HG03135 (cell line): ENCODE data around the gene NPRL2.
"Not testable (repeated sequence)": the region's sequence is repeated elsewhere in the genome, so short reads cannot be mapped to it uniquely, and the experiment has no call there.

Experiments
- ATAC-seq: cut with Tn5 transposase; IDR thresholded peaks from one replicate; pipeline ENCODE4 v1.9.1; 2021; ENCODE audit warnings: mild to moderate bottlenecking, moderate library complexity; ENCODE audit not compliant: unreplicated experiment

Gene NPRL2

DNA sequence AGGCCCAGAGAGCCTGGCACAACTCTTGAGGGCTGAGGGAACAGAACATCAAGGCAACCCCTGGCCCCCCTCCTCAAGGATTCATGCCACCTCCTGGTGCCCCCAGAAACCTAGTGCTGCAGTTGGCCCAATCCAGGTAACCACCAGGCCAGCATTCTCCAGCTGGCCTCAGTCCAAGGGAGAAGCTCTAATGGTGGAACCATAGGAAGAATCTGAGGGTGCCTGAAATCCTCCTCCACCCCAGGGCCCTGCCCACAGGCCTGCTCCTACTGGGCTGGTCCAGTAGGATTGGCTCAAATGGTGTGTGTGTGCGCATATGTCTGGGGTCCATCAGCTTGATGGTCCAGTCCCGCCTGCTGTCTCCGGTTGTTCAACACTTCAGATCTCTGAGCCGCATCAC is 35.8 kb downstream of the NPRL2 start:
- ATAC-seq: no peak

DNA sequence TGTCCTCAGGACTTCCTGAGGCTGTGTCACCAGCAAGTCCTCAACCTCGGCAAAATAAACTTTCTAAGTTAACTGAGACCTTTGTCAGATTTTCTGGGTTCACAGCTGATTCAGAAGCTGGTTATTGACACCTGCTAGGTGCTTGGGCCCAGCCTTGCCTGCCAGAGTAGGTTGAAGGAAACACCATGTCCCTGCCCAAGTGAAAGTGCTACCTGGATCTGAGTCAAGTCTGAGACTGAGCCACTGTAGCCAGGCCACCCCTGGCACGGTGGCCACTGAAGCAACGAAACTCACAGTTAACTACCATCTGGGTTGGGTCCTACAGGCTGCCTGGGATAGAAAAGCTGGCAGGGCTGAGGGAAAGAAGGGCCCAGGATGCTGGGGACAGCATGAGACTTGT is 36.2 kb downstream of the NPRL2 start:
- no peak for ATAC-seq

DNA sequence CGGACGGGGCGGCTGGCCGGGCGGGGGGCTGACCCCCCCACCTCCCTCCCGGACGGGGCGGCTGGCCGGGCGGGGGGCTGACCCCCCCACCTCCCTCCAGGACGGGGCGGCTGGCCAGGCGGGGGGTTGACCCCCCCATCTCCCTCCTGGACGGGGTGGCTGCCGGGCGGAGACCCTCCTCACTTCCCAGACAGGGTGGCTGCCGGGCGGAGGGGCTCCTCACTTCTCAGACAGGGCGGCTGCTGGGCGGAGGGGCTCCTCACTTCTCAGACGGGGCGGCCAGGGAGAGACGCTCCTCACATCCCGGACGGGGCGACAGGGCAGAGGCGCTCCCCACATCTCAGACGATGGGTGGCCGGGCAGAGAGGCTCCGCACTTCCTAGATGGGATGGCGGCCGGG is 38.5 kb downstream of the NPRL2 start:
- not testable (repeated sequence) for ATAC-seq

- ATAC-seq: no peak
Measured at GRCh38 chr3:50304601-50305000, 46.0 kb downstream of the NPRL2 start.

DNA sequence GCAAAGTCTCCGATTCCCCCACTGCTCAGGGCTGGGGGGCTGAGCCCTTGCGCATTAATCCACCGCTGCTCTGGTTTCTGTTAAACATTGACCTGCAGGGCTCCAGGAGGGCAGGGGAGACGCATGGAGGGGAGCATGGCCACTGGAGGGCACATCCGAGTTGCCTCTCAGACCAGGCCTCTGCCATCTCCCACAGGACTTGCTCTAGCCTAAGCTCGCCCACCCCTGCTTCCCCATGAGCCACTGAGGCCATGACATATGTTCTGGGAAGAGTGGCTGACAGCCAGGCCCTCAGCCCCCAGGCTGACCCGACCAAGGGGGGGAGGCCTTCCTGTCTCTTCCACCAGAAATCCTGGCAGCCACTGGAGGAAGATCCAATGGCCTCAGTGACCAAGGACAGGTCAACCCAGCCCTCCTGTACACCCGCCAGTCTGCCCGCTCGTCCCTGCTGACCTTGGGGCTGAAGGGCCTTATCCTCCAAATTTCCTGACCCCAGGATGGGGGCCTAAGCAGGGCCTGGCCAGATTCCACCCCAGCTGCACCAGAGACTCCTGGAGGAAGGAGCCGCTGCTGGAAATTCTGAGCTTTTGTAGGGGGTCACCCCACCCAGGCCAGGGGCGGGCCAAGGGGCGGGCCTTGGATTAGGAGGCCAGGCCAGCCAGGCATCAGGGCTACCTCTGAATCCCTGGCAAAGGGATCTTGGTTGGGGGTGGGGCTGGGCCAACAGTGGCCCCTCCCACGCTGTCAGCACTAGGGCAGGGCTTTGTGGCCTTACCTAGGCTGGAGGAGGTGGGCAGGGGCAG is 47.4 kb downstream of the NPRL2 start, which contains the start of gene HYAL1:
TSS of gene HYAL1 (minus strand) at position 562 of the 803 bp plus-strand sequence. CDS start 618 bp downstream, outside the sequence.
- ATAC-seq: no peak

DNA sequence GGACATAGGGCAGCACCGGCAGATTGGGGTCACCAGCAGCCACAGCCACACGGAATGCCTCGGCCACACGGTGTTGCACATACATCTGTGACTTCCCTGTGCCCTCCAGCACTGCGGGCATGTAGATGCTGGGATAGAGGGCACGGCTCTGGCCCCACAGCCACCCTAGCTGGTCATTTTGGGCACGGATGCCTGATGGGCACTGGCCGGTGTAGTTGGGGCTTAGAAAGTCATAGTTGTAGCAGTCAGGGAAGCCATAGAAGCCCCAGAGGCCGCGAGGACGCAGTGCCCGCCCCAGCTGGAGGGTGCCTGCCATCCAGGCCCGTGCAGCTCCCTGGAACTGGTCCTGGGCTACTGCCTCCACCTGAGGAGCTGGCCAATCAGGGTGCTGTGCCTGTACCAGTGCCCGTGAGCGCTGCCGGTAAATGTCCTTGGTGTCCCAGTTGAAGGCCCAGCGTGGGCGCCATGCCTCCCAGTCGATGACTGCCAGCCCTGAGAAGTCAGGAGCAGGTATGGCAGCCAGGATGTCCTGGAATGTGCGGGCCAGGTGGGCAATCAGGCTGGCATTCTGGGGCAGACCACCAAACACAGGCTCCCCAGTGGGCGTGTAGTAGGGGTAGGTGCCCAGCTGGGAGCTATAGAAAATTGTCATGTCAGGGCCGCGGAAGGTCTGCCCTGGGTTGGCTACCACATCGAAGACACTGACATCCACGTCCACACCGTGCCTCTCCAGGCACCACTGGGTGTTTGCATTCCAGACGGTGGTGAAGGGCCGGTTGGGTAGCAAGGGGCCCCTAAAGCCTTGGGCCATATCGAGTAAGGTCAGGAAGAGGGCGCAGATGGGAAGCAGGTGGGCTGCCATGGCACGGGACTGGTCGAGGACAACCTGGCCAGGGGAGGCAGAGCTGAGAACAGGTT is 48.2 kb downstream of the NPRL2 start:
- ATAC-seq: no peak

DNA sequence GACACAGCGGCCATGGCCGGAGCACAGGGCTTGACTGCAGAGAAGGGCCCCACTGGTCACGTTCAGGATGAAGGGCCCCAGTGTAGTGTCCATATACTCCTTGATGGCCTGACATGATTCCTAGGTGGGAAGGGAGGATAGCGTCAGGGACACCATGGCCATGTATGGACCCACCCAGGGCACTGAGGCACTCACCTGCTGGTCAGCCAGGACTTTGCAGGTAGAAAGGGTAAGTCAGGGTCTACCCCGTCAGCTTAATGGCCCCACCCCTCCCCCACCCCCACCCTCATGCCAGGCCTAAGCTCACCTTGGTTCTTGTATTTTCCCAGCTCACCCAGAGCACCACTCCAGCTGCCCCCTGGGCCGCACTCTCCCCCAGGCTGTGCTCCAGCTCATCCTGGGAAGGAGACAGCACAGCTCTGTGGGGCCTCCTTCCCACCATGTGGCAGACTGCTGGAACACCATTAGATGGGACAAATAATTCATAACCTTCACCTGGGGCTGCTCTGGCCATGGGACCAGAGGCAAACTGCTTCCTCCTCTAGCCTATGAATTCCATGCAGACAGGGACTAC is 49.8 kb downstream of the NPRL2 start:
- ATAC-seq: no peak

- no peak for ATAC-seq
Measured at GRCh38 chr3:50299929-50300680, 50.5 kb downstream of the NPRL2 start.

DNA sequence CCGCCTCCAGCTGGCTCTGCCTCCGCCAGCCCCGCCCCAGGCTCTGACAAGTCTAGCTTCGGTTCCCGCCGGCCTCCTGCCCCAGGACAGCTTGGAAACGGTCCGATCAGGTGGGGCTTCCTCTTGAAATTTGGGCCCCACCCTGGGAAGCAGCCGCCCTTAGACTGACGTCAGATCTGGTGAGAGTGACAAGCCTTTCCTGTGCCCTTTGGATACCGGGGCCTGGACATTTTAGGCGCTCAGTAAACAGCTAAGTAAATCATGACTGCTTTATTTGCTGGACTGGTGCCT is 51.0 kb downstream of the NPRL2 start:
- ATAC-seq: no peak

DNA sequence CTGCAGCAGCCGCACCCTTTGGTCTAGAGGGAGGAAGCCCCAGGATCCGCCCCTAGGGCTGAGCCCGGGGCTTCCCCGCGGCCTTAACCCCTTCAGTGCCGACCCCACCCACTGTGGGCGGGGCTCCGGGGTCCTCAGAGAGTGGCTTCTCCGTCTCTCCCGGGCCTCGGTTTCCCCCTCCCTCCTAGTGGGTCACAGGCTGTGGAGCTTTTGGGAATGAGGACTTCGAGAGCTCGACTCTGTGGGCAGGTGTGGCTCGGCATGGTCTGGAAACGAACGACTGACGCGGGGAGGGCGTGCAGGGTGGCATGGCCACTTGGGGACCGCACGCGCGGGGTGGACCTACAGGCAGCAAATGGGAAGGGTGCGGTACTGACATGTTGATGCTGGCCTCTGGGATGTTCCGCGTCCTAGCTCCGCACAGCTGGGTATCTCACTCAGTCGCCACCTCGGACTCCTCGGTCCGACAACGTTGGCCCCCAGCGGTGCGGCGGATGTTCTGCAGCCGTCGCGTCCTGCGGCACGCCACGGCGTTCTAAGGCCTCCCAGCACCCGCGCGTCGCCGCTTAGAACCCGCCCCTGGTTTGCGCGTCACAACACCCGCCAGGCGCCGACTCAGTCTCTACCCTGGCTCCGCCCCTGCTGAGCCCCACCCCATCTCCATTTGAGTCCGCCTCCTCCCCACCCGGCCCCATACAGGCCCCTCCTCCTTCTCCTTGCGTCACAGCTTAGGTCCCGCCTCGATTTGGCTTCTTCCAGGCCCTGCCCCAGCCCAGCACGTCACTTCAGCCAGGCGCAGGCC is 51.5 kb downstream of the NPRL2 start, which contains the start of the genes HYAL3 and NAA80:
TSS of gene HYAL3 (minus strand) at position 570 of the 802 bp plus-strand sequence. CDS start 3,803 bp downstream, outside the sequence.
TSS of gene NAA80 (minus strand) at position 570 of the 802 bp plus-strand sequence. CDS start 1,942 bp downstream, outside the sequence.
- peak; percentile 81 for ATAC-seq

DNA sequence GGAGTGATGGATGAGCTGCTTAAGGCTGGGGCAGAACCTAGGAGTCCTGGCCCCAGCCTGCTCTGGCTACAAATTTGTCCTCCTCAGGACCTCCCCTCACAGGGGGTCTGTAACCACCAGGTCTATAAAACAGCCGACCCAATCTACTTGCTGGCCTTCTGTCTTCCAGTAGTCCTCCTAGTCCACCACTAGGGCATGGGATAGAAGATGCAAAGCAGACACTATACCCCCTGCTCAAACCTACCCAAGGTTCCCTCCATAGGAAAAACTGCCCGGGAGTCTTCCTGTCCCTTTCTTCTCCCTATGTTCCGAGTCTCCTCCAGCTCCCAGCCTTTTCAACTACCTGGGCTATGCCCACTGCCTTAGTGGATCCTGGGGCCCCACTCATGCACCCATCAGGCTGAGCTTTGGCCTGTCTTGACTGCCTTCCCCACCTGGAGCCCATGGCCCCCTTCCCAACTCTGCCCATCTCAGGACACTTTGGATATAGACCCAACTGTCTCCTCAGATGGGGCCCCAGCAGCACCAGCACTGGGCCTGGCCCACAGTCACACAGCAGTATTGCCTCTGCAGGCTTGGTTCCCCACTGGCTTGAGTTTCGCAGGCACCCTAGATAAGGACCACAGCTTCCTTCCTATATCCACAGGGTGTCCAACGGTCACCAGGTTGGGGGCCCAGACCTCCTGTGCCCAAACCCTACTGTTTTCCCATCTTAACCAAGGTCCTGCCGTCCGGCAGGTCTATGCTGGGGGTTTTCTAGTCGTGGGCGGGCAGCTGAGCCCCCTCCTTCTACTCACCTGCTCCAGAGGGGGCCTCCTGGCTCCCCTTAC is 52.5 kb downstream of the NPRL2 start:
- no peak for ATAC-seq

GRCh38 chr3:50297384-50297775 is 53.2 kb downstream of the NPRL2 start:
- no peak for ATAC-seq
